ENCODE measurements around the gene XPO4.

Gene XPO4

GRCh38 chr13:20908714-20909497 lies 6.4 kb upstream of the XPO4 start:
- no peak overlapping the region for H3K4me2 ChIP-seq
- no peak overlapping the region for H2AFZ ChIP-seq (ENCODE audit: low read depth)

GRCh38 chr13:20904908-20905307 lies 2.4 kb upstream of the XPO4 start:
- H4K20me1 ChIP-seq (ENCODE audit: insufficient read depth): no peaks in the 10 kb centered on the region
- H3K4me2 ChIP-seq: no peak overlapping the region
- no peak overlapping the region for H2AFZ ChIP-seq (ENCODE audit: low read depth)
- no peak overlapping the region for H3K27ac ChIP-seq
- TF ChIP-seq CTCF (conservative IDR thresholded peaks at IDR 0.05; ENCODE audit: low read depth, low read length): no peak
- H3K4me3 ChIP-seq (IDR thresholded peaks at IDR 0.05; ENCODE audit: insufficient read depth, low read depth, low read length): no peak overlapping the region
- no peaks in the 10 kb centered on the region for H3K36me3 ChIP-seq (ENCODE audit: insufficient read depth)
- no peak overlapping the region for H3K9ac ChIP-seq
- no peaks in the 10 kb centered on the region for H3K27me3 ChIP-seq (ENCODE audit: insufficient read depth, low read depth)
- H3K79me2 ChIP-seq (ENCODE audit: insufficient read depth, low read depth): peaks cover 25% of the 10 kb centered on the region
- H3K4me1 ChIP-seq (ENCODE audit: low read depth, poor library complexity, severe bottlenecking): peaks cover 13% of the 10 kb centered on the region

More at GRCh38 chr13:20908714-20909497, 6.4 kb upstream of the XPO4 start:
- Histone ChIP-seq H3K36me3 (ENCODE audit: insufficient read depth) (no peaks in the 10 kb centered on the region), H4K20me1 (ENCODE audit: insufficient read depth) (no peaks in the 10 kb centered on the region), H3K27me3 (ENCODE audit: insufficient read depth, low read depth) (no peaks in the 10 kb centered on the region), H3K4me1 (ENCODE audit: low read depth, poor library complexity, severe bottlenecking) (no peaks in the 10 kb centered on the region), H3K9ac (no peak overlapping the region), H3K79me2 (ENCODE audit: insufficient read depth, low read depth) (no peaks in the 10 kb centered on the region), H3K4me3 (IDR thresholded peaks at IDR 0.05; ENCODE audit: insufficient read depth, low read depth, low read length) (no peak overlapping the region), H3K27ac (no peak overlapping the region)
- no peak for TF ChIP-seq CTCF (conservative IDR thresholded peaks at IDR 0.05; ENCODE audit: low read depth, low read length)

- no peak for TF ChIP-seq CTCF (conservative IDR thresholded peaks at IDR 0.05; ENCODE audit: low read depth, low read length)
- Histone ChIP-seq H3K4me2 (peak overlapping the region; percentile 45; the same call in 1 of the 2 replicates), H3K9ac (peak overlapping the region; percentile 98), H2AFZ (ENCODE audit: low read depth) (peak overlapping the region; percentile 89), H3K79me2 (ENCODE audit: insufficient read depth, low read depth) (peaks cover 43% of the 10 kb centered on the region), H4K20me1 (ENCODE audit: insufficient read depth) (no peaks in the 10 kb centered on the region; the same call in 1 of the 2 replicates), H3K36me3 (ENCODE audit: insufficient read depth) (no peaks in the 10 kb centered on the region), H3K4me3 (IDR thresholded peaks at IDR 0.05; ENCODE audit: insufficient read depth, low read depth, low read length) (no peak overlapping the region), H3K27ac (peak overlapping the region; percentile 95), H3K27me3 (ENCODE audit: insufficient read depth, low read depth) (no peaks in the 10 kb centered on the region), H3K4me1 (ENCODE audit: low read depth, poor library complexity, severe bottlenecking) (peaks cover 17% of the 10 kb centered on the region)
Measured at GRCh38 chr13:20903164-20903475, 574 bp upstream of the XPO4 start.

GRCh38 chr13:20901668-20902437 lies 693 bp downstream of the XPO4 start:
- Histone ChIP-seq H4K20me1 (ENCODE audit: insufficient read depth) (no peaks in the 10 kb centered on the region; the same call in 1 of the 2 replicates), H2AFZ (ENCODE audit: low read depth) (peak overlapping the region; percentile 54), H3K4me2 (peak overlapping the region; percentile 88), H3K4me1 (ENCODE audit: low read depth, poor library complexity, severe bottlenecking) (peaks cover 17% of the 10 kb centered on the region), H3K79me2 (ENCODE audit: insufficient read depth, low read depth) (peaks cover 56% of the 10 kb centered on the region), H3K4me3 (IDR thresholded peaks at IDR 0.05; ENCODE audit: insufficient read depth, low read depth, low read length) (no peak overlapping the region), H3K36me3 (ENCODE audit: insufficient read depth) (no peaks in the 10 kb centered on the region), H3K27ac (peak overlapping the region; percentile 95), H3K27me3 (ENCODE audit: insufficient read depth, low read depth) (no peaks in the 10 kb centered on the region), H3K9ac (peak overlapping the region; percentile 98)
- no peak for TF ChIP-seq CTCF (conservative IDR thresholded peaks at IDR 0.05; ENCODE audit: low read depth, low read length)
